Peyer's patch (tissue), 4 donors: ENCODE measurements around the gene RPS27L. TPM values are rescaled to one million over a fixed set of nuclear protein-coding genes. Genes with fewer than 3 reads are reported as not detected.

Source experiments
- DNase-seq, 3 donors: peaks; one replicate each; pipeline ENCODE4 v3.0.0-alpha.2; 2017 to 2019
- H3K27ac ChIP-seq, 4 donors: fragments of 200-600 bp; sonication (generic); one replicate each; pipeline ENCODE4 v1.5.1; 2016 to 2019
- H3K27me3 ChIP-seq, 2 donors: fragments of 200-600 bp; sonication (generic); one replicate each; pipeline ENCODE4 v1.5.1; 2019
- H3K36me3 ChIP-seq, 3 donors: fragments of 200-600 bp; sonication (generic); one replicate each; pipeline ENCODE4 v1.5.1; 2016 to 2019
- H3K4me1 ChIP-seq, 4 donors: fragments of 200-600 bp; sonication (generic); one replicate each; pipeline ENCODE4 v1.5.1; 2016 to 2019
- H3K4me3 ChIP-seq, 4 donors: fragments of 200-600 bp; sonication (generic); 1 replicate in 3 of 4; 2 replicates in 1 of 4; pipeline ENCODE4 v1.5.1; 2016 to 2019; ENCODE audit warnings: mild to moderate bottlenecking in 1 of 4
- H3K9me3 ChIP-seq, 4 donors: fragments of 200-600 bp; sonication (generic); one replicate each; pipeline ENCODE4 v1.5.1; 2016 to 2019; ENCODE audit warnings: mild to moderate bottlenecking in 1 of 4
- POLR2A ChIP-seq, 2 donors: fragments of 450-650 bp; IDR thresholded peaks; one replicate each; pipeline ENCODE4 v1.5.1; 2017; ENCODE audit warnings: antibody characterized with exemption in 2 of 2, mild to moderate bottlenecking in 2 of 2, moderate library complexity in 2 of 2
- total RNA-seq, 4 donors: library from RNA; depleted of rRNA; stranded (reverse); fragments of >200 nt; gene quantifications; one replicate each; pipeline ENCODE4 v1.1.0, GENCODE V29; 2016
- TF ChIP-seq, protein P1 (sequence below), 6 experiments: fragments of 450-650 bp in 4 of 6; fragments of 200-600 bp in 2 of 6; sonication (generic) in 1 of 6; IDR thresholded peaks; one replicate each; pipeline ENCODE4 v1.5.1; 2017 to 2019; ENCODE audit warnings: antibody characterized with exemption in 6 of 6, mild to moderate bottlenecking in 3 of 6, moderate library complexity in 1 of 6

Gene RPS27L
- total RNA-seq, 4 donors from 2014 or later = 78.4 to 226 (median 110) TPM

GRCh38 chr15:63189941-63190768, 32.9 kb upstream of the RPS27L start:
- TF ChIP-seq POLR2A (IDR thresholded peaks at IDR 0.05) = peak in 1 of 2 donors; percentile 18
- TF ChIP-seq, protein P1, sequence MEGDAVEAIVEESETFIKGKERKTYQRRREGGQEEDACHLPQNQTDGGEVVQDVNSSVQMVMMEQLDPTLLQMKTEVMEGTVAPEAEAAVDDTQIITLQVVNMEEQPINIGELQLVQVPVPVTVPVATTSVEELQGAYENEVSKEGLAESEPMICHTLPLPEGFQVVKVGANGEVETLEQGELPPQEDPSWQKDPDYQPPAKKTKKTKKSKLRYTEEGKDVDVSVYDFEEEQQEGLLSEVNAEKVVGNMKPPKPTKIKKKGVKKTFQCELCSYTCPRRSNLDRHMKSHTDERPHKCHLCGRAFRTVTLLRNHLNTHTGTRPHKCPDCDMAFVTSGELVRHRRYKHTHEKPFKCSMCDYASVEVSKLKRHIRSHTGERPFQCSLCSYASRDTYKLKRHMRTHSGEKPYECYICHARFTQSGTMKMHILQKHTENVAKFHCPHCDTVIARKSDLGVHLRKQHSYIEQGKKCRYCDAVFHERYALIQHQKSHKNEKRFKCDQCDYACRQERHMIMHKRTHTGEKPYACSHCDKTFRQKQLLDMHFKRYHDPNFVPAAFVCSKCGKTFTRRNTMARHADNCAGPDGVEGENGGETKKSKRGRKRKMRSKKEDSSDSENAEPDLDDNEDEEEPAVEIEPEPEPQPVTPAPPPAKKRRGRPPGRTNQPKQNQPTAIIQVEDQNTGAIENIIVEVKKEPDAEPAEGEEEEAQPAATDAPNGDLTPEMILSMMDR (IDR thresholded peaks at IDR 0.05) = no peak
- H3K4me3 ChIP-seq = peak overlapping the region; percentile 66 to 96 (median 76)
- H3K27ac ChIP-seq = peak overlapping the region; percentile 86 to 93 (median 93)
- H3K9me3 ChIP-seq = no peaks in the 10 kb centered on the region
- H3K36me3 ChIP-seq = no peaks in the 10 kb centered on the region
- DNase-seq = no peak
- no peaks in the 10 kb centered on the region for H3K27me3 ChIP-seq
- H3K4me1 ChIP-seq = peaks cover 0 to 33% (median 18%) of the 10 kb centered on the region in 4 donors

- H3K4me1 ChIP-seq = peaks cover 0 to 25% (median 13%) of the 10 kb centered on the region in 4 donors
- TF ChIP-seq, protein P1 (IDR thresholded peaks at IDR 0.05) = no peak
- TF ChIP-seq POLR2A (IDR thresholded peaks at IDR 0.05) = peak; percentile 62 to 81
Observed at GRCh38 chr15:63188926-63189871, 31.9 kb upstream of the RPS27L start, which contains the start of gene RAB8B. TSS of gene RAB8B (plus strand) at chr15:63189606. CDS start at chr15:63189625, 19 bp downstream.

DNA sequence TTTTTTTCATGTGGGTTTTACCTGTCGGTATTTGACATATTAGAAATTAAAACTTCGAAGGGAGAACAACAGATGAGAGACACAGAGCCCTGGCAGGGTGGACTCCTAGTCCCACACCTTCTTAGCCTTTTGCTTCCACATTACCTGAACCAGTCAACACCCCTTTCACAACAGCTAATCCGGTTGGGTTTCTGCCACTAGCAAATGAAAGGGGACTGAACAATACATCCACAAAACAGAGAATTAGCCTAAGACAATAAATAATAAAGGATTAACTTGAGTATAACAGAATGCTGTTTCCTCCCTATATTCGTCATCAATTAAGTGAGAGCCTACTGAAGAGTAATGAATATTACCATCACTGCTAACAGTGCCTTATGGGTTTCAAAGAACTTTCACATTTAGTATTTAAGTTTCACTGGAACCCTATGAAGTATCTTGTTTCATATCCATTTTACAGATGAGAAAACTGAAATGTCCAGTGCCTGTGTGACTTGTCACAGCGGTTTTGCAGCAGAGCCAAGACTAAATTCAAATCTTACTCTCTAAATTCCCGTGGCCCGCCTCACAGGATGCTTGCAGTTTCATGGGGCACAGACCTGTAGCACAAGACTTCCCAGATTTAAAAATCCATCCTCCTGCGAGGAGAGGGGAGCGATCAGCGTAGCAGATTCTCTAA, 31.1 kb upstream of the RPS27L start:
- H3K36me3 ChIP-seq = no peaks in the 10 kb centered on the region
- no peaks in the 10 kb centered on the region for H3K9me3 ChIP-seq
- peak overlapping the region; percentile 47 to 93 (median 93) for H3K27ac ChIP-seq
- TF ChIP-seq, protein P1 (IDR thresholded peaks at IDR 0.05) = no peak
- no peak for TF ChIP-seq POLR2A (IDR thresholded peaks at IDR 0.05)
- peak overlapping the region; percentile 66 to 96 (median 76) for H3K4me3 ChIP-seq
- H3K4me1 ChIP-seq = peaks cover 0 to 17% (median 10%) of the 10 kb centered on the region in 4 donors
- no peaks in the 10 kb centered on the region for H3K27me3 ChIP-seq
- no peak for DNase-seq

More at GRCh38 chr15:63188926-63189871, 31.9 kb upstream of the RPS27L start, which contains the start of gene RAB8B:
- Histone ChIP-seq H3K4me3 (peak within 1 kb of the TSS; percentile 66 to 96 (median 76)), H3K36me3 (no peaks in the 10 kb centered on the region), H3K27ac (peak within 1 kb of the TSS; percentile 86 to 93 (median 93)), H3K27me3 (no peaks in the 10 kb centered on the region), H3K9me3 (no peaks in the 10 kb centered on the region)
- DNase-seq = peak; percentile 99 to 100 (median 99)

DNA sequence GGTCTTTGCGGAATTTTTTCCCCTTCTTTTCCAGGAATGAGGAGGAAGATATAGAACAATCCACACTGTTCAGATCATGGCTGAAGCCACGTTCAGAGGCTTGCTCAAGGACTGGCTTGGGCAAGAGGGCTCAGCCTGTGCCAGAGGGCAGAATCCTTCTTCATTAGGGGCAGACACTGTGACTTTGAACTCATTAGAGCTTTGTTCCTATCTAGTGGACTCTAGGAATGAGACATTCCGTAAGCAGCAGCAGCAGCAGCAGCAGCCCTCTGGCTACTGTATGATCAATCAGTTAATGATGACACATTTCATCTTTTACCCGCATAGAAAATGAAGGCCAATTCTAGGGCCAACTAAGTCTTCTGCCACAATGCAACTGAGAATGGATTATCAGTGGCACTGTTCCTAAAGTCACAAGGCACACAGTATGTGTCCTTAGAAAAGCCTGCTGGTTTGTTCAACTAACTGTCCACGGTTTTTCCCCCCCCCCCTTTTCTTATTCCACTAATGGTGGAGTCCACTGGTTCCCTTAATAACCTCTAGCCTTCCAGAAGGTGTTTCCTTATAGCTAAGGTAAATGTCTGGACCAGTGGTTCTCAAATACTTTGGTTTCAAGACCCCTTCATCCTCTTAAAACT, 30.4 kb upstream of the RPS27L start:
- Histone ChIP-seq H3K9me3 (no peaks in the 10 kb centered on the region), H3K4me1 (peaks cover 0 to 10% (median 6%) of the 10 kb centered on the region in 4 donors), H3K4me3 (no peak overlapping the region), H3K27me3 (no peaks in the 10 kb centered on the region), H3K36me3 (no peaks in the 10 kb centered on the region), H3K27ac (no peak overlapping the region)
- TF ChIP-seq, protein P1 (IDR thresholded peaks at IDR 0.05) = no peak
- TF ChIP-seq POLR2A (IDR thresholded peaks at IDR 0.05) = no peak
- DNase-seq = no peak
